Measurements from ENCODE around the gene CALHM6. TPM values are rescaled to one million over a fixed set of nuclear protein-coding genes. Genes with fewer than 3 reads are reported as not detected.

The CALHM6 gene
- total RNA-seq, 1 donor from 2014 or later = 0.79 TPM

DNA sequence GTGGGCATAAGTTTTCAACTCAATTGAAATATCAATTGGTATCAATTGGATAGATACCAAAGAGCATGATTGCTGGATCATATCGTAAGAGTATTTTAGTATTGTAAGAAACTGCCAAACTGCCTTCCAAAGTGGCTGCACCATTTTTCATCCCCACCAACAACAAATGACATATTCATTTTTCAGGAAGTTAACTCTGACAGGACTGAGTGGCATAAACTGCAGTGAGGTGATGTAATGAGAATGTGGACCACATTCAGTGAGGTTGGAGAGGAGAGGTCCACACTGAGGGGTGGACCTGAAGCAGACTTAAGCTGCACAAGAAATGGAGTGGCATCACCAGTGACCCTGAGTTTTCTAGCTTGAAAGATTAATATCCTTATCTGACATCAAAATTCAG lies 11.6 kb upstream of the CALHM6 start:
- H3K4me3 ChIP-seq (ENCODE audit: low read depth, low read length) = no peak overlapping the region
- H3K36me3 ChIP-seq (ENCODE audit: control insufficient read depth, insufficient read depth, low read length) = no peaks in the 10 kb centered on the region
- DNase-seq (ENCODE audit: low read depth) (no peak), FAIRE-seq (no peak)
- TF ChIP-seq, protein P1, sequence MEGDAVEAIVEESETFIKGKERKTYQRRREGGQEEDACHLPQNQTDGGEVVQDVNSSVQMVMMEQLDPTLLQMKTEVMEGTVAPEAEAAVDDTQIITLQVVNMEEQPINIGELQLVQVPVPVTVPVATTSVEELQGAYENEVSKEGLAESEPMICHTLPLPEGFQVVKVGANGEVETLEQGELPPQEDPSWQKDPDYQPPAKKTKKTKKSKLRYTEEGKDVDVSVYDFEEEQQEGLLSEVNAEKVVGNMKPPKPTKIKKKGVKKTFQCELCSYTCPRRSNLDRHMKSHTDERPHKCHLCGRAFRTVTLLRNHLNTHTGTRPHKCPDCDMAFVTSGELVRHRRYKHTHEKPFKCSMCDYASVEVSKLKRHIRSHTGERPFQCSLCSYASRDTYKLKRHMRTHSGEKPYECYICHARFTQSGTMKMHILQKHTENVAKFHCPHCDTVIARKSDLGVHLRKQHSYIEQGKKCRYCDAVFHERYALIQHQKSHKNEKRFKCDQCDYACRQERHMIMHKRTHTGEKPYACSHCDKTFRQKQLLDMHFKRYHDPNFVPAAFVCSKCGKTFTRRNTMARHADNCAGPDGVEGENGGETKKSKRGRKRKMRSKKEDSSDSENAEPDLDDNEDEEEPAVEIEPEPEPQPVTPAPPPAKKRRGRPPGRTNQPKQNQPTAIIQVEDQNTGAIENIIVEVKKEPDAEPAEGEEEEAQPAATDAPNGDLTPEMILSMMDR (IDR thresholded peaks at IDR 0.05; ENCODE audit: insufficient read depth, low read length, severe bottlenecking) = no peak
- no peaks in the 10 kb centered on the region for H3K27me3 ChIP-seq (ENCODE audit: control insufficient read depth, insufficient read depth, low read length)

DNA sequence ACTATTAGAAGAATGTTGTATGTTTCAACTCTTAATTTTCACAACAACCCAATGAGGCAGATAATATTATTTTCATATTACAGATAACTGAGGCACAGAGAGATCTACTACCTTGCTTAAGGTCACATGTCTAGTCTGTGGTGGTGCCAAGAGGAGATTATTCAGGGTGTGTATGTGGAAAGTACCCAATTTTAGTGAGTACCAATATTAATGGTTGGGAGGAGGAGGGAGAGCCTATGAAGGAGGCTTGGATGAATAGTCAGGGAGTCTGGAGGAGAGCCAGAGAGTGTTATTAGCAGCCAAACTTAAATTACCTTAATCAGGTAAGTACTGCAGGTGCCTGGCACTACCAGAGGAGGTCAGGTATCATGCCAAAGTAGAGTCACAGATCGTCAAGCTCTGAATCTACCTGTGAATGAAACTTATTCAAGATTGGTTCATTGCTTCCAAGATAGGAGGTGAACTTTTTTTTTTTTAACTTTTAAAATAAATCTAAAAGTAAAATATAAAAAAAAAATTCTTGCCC lies 10.9 kb upstream of the CALHM6 start:
- Histone ChIP-seq H3K4me3 (ENCODE audit: low read depth, low read length) (no peak overlapping the region), H3K27me3 (ENCODE audit: control insufficient read depth, insufficient read depth, low read length) (no peaks in the 10 kb centered on the region), H3K36me3 (ENCODE audit: control insufficient read depth, insufficient read depth, low read length) (no peaks in the 10 kb centered on the region)
- FAIRE-seq (no peak), DNase-seq (ENCODE audit: low read depth) (peak; percentile 39)
- TF ChIP-seq, protein P1 (IDR thresholded peaks at IDR 0.05; ENCODE audit: insufficient read depth, low read length, severe bottlenecking) = no peak

DNA sequence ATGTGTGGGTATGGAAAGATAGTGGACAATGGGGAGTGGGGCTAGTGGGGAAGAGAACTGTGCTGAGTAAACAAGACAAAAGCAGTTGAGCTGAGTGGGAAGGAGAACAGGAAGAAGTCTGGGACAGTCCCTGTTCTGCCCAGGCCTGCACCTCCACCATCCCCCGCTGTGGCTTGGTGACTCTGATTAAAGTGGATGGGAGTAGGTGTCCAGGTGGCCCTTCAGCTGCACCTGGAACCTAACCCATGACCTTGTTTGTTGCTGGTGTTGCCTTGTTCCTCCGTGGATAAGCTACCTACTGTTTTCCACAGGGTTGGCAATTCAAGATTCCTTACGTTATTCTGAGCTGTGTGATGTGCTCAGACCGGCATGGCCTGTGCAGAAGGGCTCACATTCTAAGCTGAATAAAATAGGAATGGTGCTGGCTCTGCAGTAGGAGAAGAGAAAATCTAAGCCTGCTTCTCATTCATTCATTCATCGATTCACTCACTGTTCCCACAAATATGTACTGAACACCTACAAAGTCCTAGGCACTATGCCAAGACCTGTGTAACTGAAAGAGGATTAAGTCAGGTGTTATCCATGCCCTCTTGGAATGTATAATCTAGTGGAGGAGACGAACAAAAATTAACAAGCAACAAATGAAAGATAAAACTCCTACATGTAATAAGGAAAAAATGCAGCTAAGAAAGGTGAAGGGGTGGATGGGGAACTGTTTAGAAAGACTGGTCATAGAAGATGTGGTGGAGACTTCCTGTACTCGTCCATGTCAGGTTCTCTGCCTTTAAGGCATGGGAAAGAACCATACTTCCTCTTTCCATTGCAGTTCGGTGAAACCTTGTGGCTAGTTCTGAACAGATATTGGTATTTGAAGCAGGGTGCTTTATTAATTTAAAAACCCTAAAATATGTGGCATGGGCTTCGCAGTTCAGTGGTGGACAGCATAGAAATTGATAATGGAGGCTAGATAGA lies 10.1 kb upstream of the CALHM6 start:
- no peaks in the 10 kb centered on the region for H3K36me3 ChIP-seq (ENCODE audit: control insufficient read depth, insufficient read depth, low read length)
- TF ChIP-seq, protein P1 (IDR thresholded peaks at IDR 0.05; ENCODE audit: insufficient read depth, low read length, severe bottlenecking) = no peak
- FAIRE-seq (no peak), DNase-seq (ENCODE audit: low read depth) (peak; percentile 78)
- H3K4me3 ChIP-seq (ENCODE audit: low read depth, low read length) = no peak overlapping the region
- no peaks in the 10 kb centered on the region for H3K27me3 ChIP-seq (ENCODE audit: control insufficient read depth, insufficient read depth, low read length)

GRCh38 chr6:116451916-116452315 lies 9.3 kb upstream of the CALHM6 start:
- Histone ChIP-seq H3K36me3 (ENCODE audit: control insufficient read depth, insufficient read depth, low read length) (no peaks in the 10 kb centered on the region), H3K4me3 (ENCODE audit: low read depth, low read length) (no peak overlapping the region), H3K27me3 (ENCODE audit: control insufficient read depth, insufficient read depth, low read length) (no peaks in the 10 kb centered on the region)
- TF ChIP-seq, protein P1 (IDR thresholded peaks at IDR 0.05; ENCODE audit: insufficient read depth, low read length, severe bottlenecking) = no peak
- DNase-seq (ENCODE audit: low read depth) = peak; percentile 61
- FAIRE-seq = no peak

DNA sequence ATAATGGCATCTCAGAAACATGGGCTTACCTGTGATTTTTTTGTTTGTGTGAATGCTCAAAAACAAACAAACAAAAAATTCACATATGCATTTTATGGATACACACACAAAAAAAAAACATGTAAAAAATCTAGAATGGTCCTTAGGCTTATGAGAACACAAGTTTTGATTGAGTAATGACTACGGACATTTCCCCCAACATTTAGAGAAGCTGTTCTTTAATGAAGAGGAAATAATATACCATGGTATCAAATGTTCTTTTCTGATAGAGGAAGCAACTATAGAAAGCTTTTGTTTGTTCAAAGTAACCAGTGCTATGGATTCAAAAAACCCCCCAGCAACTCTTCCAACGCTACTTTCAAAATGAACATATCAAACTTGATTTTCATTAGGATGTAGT lies 8.6 kb upstream of the CALHM6 start:
- Histone ChIP-seq H3K4me3 (ENCODE audit: low read depth, low read length) (no peak overlapping the region), H3K27me3 (ENCODE audit: control insufficient read depth, insufficient read depth, low read length) (no peaks in the 10 kb centered on the region), H3K36me3 (ENCODE audit: control insufficient read depth, insufficient read depth, low read length) (no peaks in the 10 kb centered on the region)
- no peak for DNase-seq (ENCODE audit: low read depth)
- FAIRE-seq = no peak
- TF ChIP-seq, protein P1 (IDR thresholded peaks at IDR 0.05; ENCODE audit: insufficient read depth, low read length, severe bottlenecking) = no peak
